GM12878 (cell line): Measurements from ENCODE around the gene ANKRD44. TPM values are rescaled to one million over a fixed set of nuclear protein-coding genes. Genes with fewer than 3 reads are reported as not detected.

Source experiments
- CBX5 ChIP-seq: sonication (generic); IDR thresholded peaks from 2 replicates; pipeline ENCODE4 v1.6.1; 2016; ENCODE audit warnings: low read depth, moderate library complexity, mild to moderate bottlenecking, inconsistent platforms
- CHD4 ChIP-seq: fragments of 200-600 bp; sonication (generic); IDR thresholded peaks from 2 replicates; pipeline ENCODE4 v1.6.1; 2016; ENCODE audit warnings: mild to moderate bottlenecking
- CREB1 ChIP-seq: IDR thresholded peaks from 2 replicates; pipeline ENCODE4 v1.6.1; 2012; ENCODE audit warnings: low read depth, mild to moderate bottlenecking, inconsistent platforms
- CREM ChIP-seq: IDR thresholded peaks from 2 replicates; pipeline ENCODE4 v1.6.1; 2014; ENCODE audit warnings: antibody characterized with exemption, low read depth
- FOXK2 ChIP-seq: fragments of 450-650 bp; IDR thresholded peaks from 2 replicates; pipeline ENCODE4 v1.6.1; 2017; ENCODE audit warnings: mild to moderate bottlenecking, moderate library complexity
- FOXM1 ChIP-seq: IDR thresholded peaks from 2 replicates; pipeline ENCODE4 v1.6.1; 2012; ENCODE audit warnings: low read depth, mild to moderate bottlenecking, inconsistent platforms, low read length, moderate library complexity
- HDAC6 ChIP-seq: fragments of 200-600 bp; sonication (generic); IDR thresholded peaks from one replicate; pipeline ENCODE4 v1.8.0; 2017; ENCODE audit warnings: antibody characterized with exemption; ENCODE audit not compliant: unreplicated experiment
- HDGF ChIP-seq: fragments of 450-650 bp; IDR thresholded peaks from 2 replicates; pipeline ENCODE4 v1.6.1; 2016; ENCODE audit warnings: antibody characterized with exemption
- IRF4 ChIP-seq: IDR thresholded peaks from 2 replicates; pipeline ENCODE4 v1.6.1; 2011; ENCODE audit warnings: low read depth, low read length
- KLF5 ChIP-seq: fragments of 450-650 bp; IDR thresholded peaks from 2 replicates; pipeline ENCODE4 v1.6.1; 2014; ENCODE audit warnings: mild to moderate bottlenecking; ENCODE audit not compliant: partially characterized antibody
- LARP7 ChIP-seq: fragments of 450-650 bp; IDR thresholded peaks from 2 replicates; pipeline ENCODE4 v1.6.1; 2017; ENCODE audit warnings: mild to moderate bottlenecking
- MTA3 ChIP-seq: IDR thresholded peaks from 2 replicates; pipeline ENCODE4 v1.6.1; 2012; ENCODE audit warnings: low read length, inconsistent platforms, borderline replicate concordance
- NR2C1 ChIP-seq: fragments of 450-650 bp; IDR thresholded peaks from 2 replicates; pipeline ENCODE4 v1.6.1; 2017; ENCODE audit warnings: antibody characterized with exemption, mild to moderate bottlenecking, moderate library complexity
- NR2F1 ChIP-seq: fragments of 450-650 bp; conservative IDR thresholded peaks from 2 replicates; pipeline ENCODE4 v1.6.1; 2017; ENCODE audit warnings: mild to moderate bottlenecking
- PBX3 ChIP-seq: IDR thresholded peaks from 2 replicates; pipeline ENCODE4 v1.6.1; 2011; ENCODE audit warnings: mild to moderate bottlenecking, low read depth, low read length, moderate library complexity; ENCODE audit not compliant: insufficient replicate concordance
- POLR2AphosphoS5 ChIP-seq: IDR thresholded peaks from 2 replicates; pipeline ENCODE4 v1.6.1; 2011; ENCODE audit warnings: mild to moderate bottlenecking, low read length, inconsistent platforms
- RAD21 ChIP-seq: IDR thresholded peaks from 2 replicates; pipeline ENCODE4 v1.6.1; 2011; ENCODE audit warnings: mild to moderate bottlenecking, low read depth, low read length, moderate library complexity; ENCODE audit not compliant: insufficient read depth
- RB1 ChIP-seq: fragments of 450-650 bp; formaldehyde crosslinking; IDR thresholded peaks from 2 replicates; pipeline ENCODE4 v1.6.1; 2017; ENCODE audit warnings: mild to moderate bottlenecking, borderline replicate concordance
- RFX5 ChIP-seq: IDR thresholded peaks from 2 replicates; pipeline ENCODE4 v1.6.1; 2011; ENCODE audit warnings: low read depth, low read length, improper control_type of control experiment
- SIN3A ChIP-seq: IDR thresholded peaks from 2 replicates; pipeline ENCODE4 v1.6.1; 2012; ENCODE audit warnings: low read depth, low read length, improper control_type of control experiment
- SMAD5 ChIP-seq: IDR thresholded peaks from 2 replicates; pipeline ENCODE4 v1.6.1; 2016; ENCODE audit warnings: antibody characterized with exemption, low read depth
- STAT3 ChIP-seq: IDR thresholded peaks from 2 replicates; pipeline ENCODE4 v1.6.1; 2011; ENCODE audit warnings: low read depth, low read length, improper control_type of control experiment
- SUZ12 ChIP-seq: fragments of 200-600 bp; sonication (generic); IDR thresholded peaks from one replicate; pipeline ENCODE4 v1.6.1; 2018; ENCODE audit warnings: antibody characterized with exemption, mild to moderate bottlenecking; ENCODE audit not compliant: unreplicated experiment
- TCF12 ChIP-seq: IDR thresholded peaks from 2 replicates; pipeline ENCODE4 v1.6.1; 2011; ENCODE audit warnings: low read depth, mild to moderate bottlenecking, low read length
- WRNIP1 ChIP-seq: IDR thresholded peaks from 2 replicates; pipeline ENCODE4 v1.6.1; 2011; ENCODE audit warnings: low read depth, low read length, improper control_type of control experiment, borderline replicate concordance
- YBX1 ChIP-seq: fragments of 450-650 bp; IDR thresholded peaks from 2 replicates; pipeline ENCODE4 v1.6.1; 2016; ENCODE audit warnings: antibody characterized with exemption
- polyA plus RNA-seq, 11 experiments: library from polyadenylated mRNA; depleted of rRNA in 4 of 11; unstranded in 6 of 11; stranded (reverse) in 5 of 11; fragments of >200 nt; fragmentation: Nextera tagmentation in 4 of 11; fragmentation: Illumina TruSeq in 1 of 11; extraction: Ambion mirVana in 4 of 11; extraction: Trizol in 1 of 11; gene quantifications; 1 replicate in 1 of 11; 2 replicates in 10 of 11; pipeline versions ENCODE4 v1.2.1 to v1.2.3, GENCODE V29; 2011 to 2016; ENCODE audit warnings: inconsistent platforms in 2 of 11, missing spikeins in 2 of 11, low read depth in 1 of 11
- total RNA-seq, 4 experiments: library from RNA; depleted of rRNA in 3 of 4; stranded (reverse); fragments of >200 nt in 3 of 4; fragmentation: Illumina TruSeq in 1 of 4; extraction: Trizol in 1 of 4; gene quantifications; 2 replicates each; pipeline versions ENCODE4 v1.2.1 to v1.2.3, GENCODE V29; 2013 to 2021
- TF ChIP-seq, protein P1 (sequence below), 3 experiments: IDR thresholded peaks in 2 of 3; conservative IDR thresholded peaks in 1 of 3; 2 replicates each; pipeline ENCODE4 v1.5.1; 2011; ENCODE audit warnings: low read depth in 3 of 3, low read length in 3 of 3, mild to moderate bottlenecking in 3 of 3, control low read depth in 2 of 3, moderate library complexity in 2 of 3, inconsistent platforms in 1 of 3, mixed read lengths in 1 of 3; ENCODE audit not compliant: control insufficient read depth in 2 of 3, insufficient read depth in 1 of 3; ENCODE audit errors: extremely low read depth in 1 of 3
- TF ChIP-seq, protein P2 (sequence below): fragments of 450-650 bp; IDR thresholded peaks from 2 replicates; pipeline ENCODE4 v1.6.1; 2017; ENCODE audit warnings: mild to moderate bottlenecking, low read depth, inconsistent platforms; ENCODE audit not compliant: poor library complexity, severe bottlenecking
- TF ChIP-seq, protein P3 (sequence below): IDR thresholded peaks from 2 replicates; pipeline ENCODE4 v1.6.1; 2011; ENCODE audit warnings: low read depth, mild to moderate bottlenecking, low read length, moderate library complexity, borderline replicate concordance; ENCODE audit errors: extremely low read depth

ANKRD44 gene
- total and polyA plus RNA-seq, 10 of the 15 experiments (the other 5 are each of a cell fraction or from before 2014, with no cell fraction given): 19.1 to 99.1 (median 59.6) TPM

DNA sequence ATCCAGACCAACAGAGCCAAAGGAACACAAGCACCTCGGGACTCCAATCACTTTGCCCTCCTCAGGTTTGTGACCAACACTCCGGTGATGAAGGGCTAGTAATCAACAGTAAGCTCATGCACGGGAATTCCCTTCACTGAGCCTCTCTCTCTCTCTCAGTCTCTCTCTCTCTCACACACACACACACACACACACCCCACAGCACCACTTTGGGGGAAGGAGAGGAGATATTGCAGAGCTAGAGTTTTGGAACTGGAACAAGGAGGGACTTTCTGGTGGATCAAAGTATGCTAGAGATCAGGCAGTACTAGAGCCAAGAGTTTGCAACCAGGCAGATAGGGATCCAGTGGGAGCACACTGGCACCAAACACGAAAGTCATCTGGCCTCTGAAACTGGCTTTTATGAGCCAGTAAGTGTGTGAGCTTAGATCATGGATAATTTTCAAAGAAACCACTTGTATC is 98.7 kb downstream of the ANKRD44 start (continued):
- TF ChIP-seq SIN3A: no peak
- no peak for TF ChIP-seq TCF12
- TF ChIP-seq HDAC6: no peak
- TF ChIP-seq FOXM1: no peak
- TF ChIP-seq PBX3: no peak
- no peak for TF ChIP-seq KLF5
- TF ChIP-seq HDGF: peak; percentile 93
- TF ChIP-seq NR2C1: no peak
- no peak for TF ChIP-seq SMAD5
- no peak for TF ChIP-seq YBX1
- no peak; the same call in 1 of the 2 replicates for TF ChIP-seq NR2F1
- TF ChIP-seq WRNIP1: peak; percentile 94; the same call in 1 of the 2 replicates
- no peak for TF ChIP-seq SUZ12
- no peak for TF ChIP-seq FOXK2
- peak; percentile 52 for TF ChIP-seq CREM
- TF ChIP-seq RAD21: no peak
- no peak; the same call in 1 of the 2 replicates for TF ChIP-seq IRF4
- TF ChIP-seq CREB1: no peak
- peak; percentile 69 for TF ChIP-seq POLR2AphosphoS5
- TF ChIP-seq RFX5: no peak
- TF ChIP-seq MTA3: no peak
- TF ChIP-seq, protein P1, sequence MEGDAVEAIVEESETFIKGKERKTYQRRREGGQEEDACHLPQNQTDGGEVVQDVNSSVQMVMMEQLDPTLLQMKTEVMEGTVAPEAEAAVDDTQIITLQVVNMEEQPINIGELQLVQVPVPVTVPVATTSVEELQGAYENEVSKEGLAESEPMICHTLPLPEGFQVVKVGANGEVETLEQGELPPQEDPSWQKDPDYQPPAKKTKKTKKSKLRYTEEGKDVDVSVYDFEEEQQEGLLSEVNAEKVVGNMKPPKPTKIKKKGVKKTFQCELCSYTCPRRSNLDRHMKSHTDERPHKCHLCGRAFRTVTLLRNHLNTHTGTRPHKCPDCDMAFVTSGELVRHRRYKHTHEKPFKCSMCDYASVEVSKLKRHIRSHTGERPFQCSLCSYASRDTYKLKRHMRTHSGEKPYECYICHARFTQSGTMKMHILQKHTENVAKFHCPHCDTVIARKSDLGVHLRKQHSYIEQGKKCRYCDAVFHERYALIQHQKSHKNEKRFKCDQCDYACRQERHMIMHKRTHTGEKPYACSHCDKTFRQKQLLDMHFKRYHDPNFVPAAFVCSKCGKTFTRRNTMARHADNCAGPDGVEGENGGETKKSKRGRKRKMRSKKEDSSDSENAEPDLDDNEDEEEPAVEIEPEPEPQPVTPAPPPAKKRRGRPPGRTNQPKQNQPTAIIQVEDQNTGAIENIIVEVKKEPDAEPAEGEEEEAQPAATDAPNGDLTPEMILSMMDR (IDR thresholded peaks at IDR 0.05 in 2 of 3, conservative IDR thresholded peaks at IDR 0.05 in 1 of 3; ENCODE audit: control insufficient read depth in 2 of 3, extremely low read depth in 1 of 3, insufficient read depth in 1 of 3, low read depth in 3 of 3, low read length in 3 of 3): no peak
- TF ChIP-seq STAT3: no peak
- no peak for TF ChIP-seq RB1
- TF ChIP-seq, protein P2, sequence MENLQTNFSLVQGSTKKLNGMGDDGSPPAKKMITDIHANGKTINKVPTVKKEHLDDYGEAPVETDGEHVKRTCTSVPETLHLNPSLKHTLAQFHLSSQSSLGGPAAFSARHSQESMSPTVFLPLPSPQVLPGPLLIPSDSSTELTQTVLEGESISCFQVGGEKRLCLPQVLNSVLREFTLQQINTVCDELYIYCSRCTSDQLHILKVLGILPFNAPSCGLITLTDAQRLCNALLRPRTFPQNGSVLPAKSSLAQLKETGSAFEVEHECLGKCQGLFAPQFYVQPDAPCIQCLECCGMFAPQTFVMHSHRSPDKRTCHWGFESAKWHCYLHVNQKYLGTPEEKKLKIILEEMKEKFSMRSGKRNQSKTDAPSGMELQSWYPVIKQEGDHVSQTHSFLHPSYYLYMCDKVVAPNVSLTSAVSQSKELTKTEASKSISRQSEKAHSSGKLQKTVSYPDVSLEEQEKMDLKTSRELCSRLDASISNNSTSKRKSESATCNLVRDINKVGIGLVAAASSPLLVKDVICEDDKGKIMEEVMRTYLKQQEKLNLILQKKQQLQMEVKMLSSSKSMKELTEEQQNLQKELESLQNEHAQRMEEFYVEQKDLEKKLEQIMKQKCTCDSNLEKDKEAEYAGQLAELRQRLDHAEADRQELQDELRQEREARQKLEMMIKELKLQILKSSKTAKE: peak; percentile 63
- TF ChIP-seq, protein P3, sequence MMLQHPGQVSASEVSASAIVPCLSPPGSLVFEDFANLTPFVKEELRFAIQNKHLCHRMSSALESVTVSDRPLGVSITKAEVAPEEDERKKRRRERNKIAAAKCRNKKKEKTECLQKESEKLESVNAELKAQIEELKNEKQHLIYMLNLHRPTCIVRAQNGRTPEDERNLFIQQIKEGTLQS: no peak
- no peak for TF ChIP-seq CBX5
- no peak for TF ChIP-seq LARP7
- TF ChIP-seq CHD4: no peak
